GM20000 (cell line): Measurements from ENCODE around the gene ZFAND2A.
"Not testable (repeated sequence)": the region's sequence is repeated elsewhere in the genome, so short reads cannot be mapped to it uniquely, and the experiment has no call there.

ENCODE experiments used
- DNase-seq: peaks from one replicate; pipeline ENCODE4 v3.0.0; 2012; ENCODE audit warnings: low spot score
- CTCF ChIP-seq: IDR thresholded peaks from 2 replicates; pipeline ENCODE4 v1.5.1; 2012; ENCODE audit warnings: mild to moderate bottlenecking, control low read depth; ENCODE audit errors: extremely low read depth, missing control alignments

ZFAND2A gene

GRCh38 chr7:1159891-1160669, at the start of gene ZFAND2A:
Gene ZFAND2A (minus strand): TSS chr7:1160196. CDS start chr7:1158212, 1,984 bp downstream.
- DNase-seq = peak; percentile 100
- no peak for TF ChIP-seq CTCF

- DNase-seq = no peak
- no peak for TF ChIP-seq CTCF
Measured at GRCh38 chr7:1209097-1209496, 49.1 kb upstream of the ZFAND2A start.

GRCh38 chr7:1205742-1206141, 45.7 kb upstream of the ZFAND2A start:
- not testable (repeated sequence) for DNase-seq

GRCh38 chr7:1204460-1205140, 44.6 kb upstream of the ZFAND2A start:
- no peak for TF ChIP-seq CTCF

GRCh38 chr7:1202914-1203313, 42.9 kb upstream of the ZFAND2A start:
- not testable (repeated sequence) for DNase-seq

More at GRCh38 chr7:1204460-1205140, 44.6 kb upstream of the ZFAND2A start:
- no peak for DNase-seq

GRCh38 chr7:1201916-1202315, 41.9 kb upstream of the ZFAND2A start:
- DNase-seq = no peak
- no peak for TF ChIP-seq CTCF

GRCh38 chr7:1200045-1200444, 40.0 kb upstream of the ZFAND2A start:
- DNase-seq = no peak
- TF ChIP-seq CTCF = no peak

GRCh38 chr7:1197997-1198625, 38.1 kb upstream of the ZFAND2A start:
- TF ChIP-seq CTCF = no peak
- DNase-seq = no peak
